Large intestine (tissue), 12 donors: Measurements from ENCODE around the gene SPRED1. TPM values are rescaled to one million over a fixed set of nuclear protein-coding genes. Genes with fewer than 3 reads are reported as not detected.

ENCODE experiments used
- DNase-seq, 2 donors: peaks; one replicate each; pipeline versions ENCODE4 v3.0.0 to v3.0.0-alpha.2; 2013
- H3K27ac ChIP-seq: one replicate; pipeline ENCODE4 v1.5.1; 2013; ENCODE audit warnings: low read length
- H3K27me3 ChIP-seq: 2 replicates; pipeline ENCODE4 v1.6.1; 2013; ENCODE audit warnings: low read length; ENCODE audit not compliant: control insufficient read depth, insufficient read depth
- H3K36me3 ChIP-seq: 2 replicates; pipeline ENCODE4 v1.6.1; 2013; ENCODE audit warnings: low read length; ENCODE audit not compliant: control insufficient read depth, insufficient read depth
- H3K4me1 ChIP-seq: one replicate; pipeline ENCODE4 v1.6.1; 2013; ENCODE audit warnings: low read length; ENCODE audit not compliant: control insufficient read depth, insufficient read depth
- H3K4me3 ChIP-seq: one replicate; pipeline ENCODE4 v1.5.1; 2013; ENCODE audit warnings: low read length
- H3K9me3 ChIP-seq: one replicate; pipeline ENCODE4 v1.6.1; 2013; ENCODE audit warnings: mild to moderate bottlenecking, low read depth, low read length, moderate library complexity; ENCODE audit not compliant: control insufficient read depth
- WGBS: methylation state at CpG from one replicate; pipeline ENCODE4 v1.1.5; 2013; ENCODE audit warnings: low lambda C conversion rate; ENCODE audit not compliant: insufficient coverage; 5-methylcytosine and 5-hydroxymethylcytosine counted together
- long read RNA-seq, 11 donors: transcript quantifications; one replicate each; lab custom pipeline, GENCODE V29; 2026
- polyA plus RNA-seq: library from polyadenylated mRNA; unstranded; fragments of 120-200 nt; gene quantifications from one replicate; pipeline ENCODE4 v1.2.1, GENCODE V29; 2013

Gene SPRED1
- 28.2 TPM for polyA plus RNA-seq
- long read RNA-seq, donor 1, full-length matches to known transcripts, result 6 of 6 reads
- long read RNA-seq, donor 1, partial matches to known transcripts, result 0 of 6 reads
- long read RNA-seq, donor 1, other reads (novel, unspliced or antisense), result 0 of 6 reads
- long read RNA-seq, donor 2, full-length matches to known transcripts, result 12 of 12 reads
- long read RNA-seq, donor 2, partial matches to known transcripts, result 0 of 12 reads
- long read RNA-seq, donor 2, other reads (novel, unspliced or antisense), result 0 of 12 reads
- long read RNA-seq, donor 3, result 0 reads
- long read RNA-seq, donor 4, result 0 reads
- long read RNA-seq, donor 5, full-length matches to known transcripts, result 7 of 7 reads
- long read RNA-seq, donor 5, partial matches to known transcripts, result 0 of 7 reads
- long read RNA-seq, donor 5, other reads (novel, unspliced or antisense), result 0 of 7 reads
- long read RNA-seq, donor 6, full-length matches to known transcripts, result 7 of 7 reads
- long read RNA-seq, donor 6, partial matches to known transcripts, result 0 of 7 reads
- long read RNA-seq, donor 6, other reads (novel, unspliced or antisense), result 0 of 7 reads
- long read RNA-seq, donor 7, full-length matches to known transcripts, result 11 of 11 reads
- long read RNA-seq, donor 7, partial matches to known transcripts, result 0 of 11 reads
- long read RNA-seq, donor 7, other reads (novel, unspliced or antisense), result 0 of 11 reads
- long read RNA-seq, donor 8, full-length matches to known transcripts, result 6 of 6 reads
- long read RNA-seq, donor 8, partial matches to known transcripts, result 0 of 6 reads
- long read RNA-seq, donor 8, other reads (novel, unspliced or antisense), result 0 of 6 reads
- long read RNA-seq, donor 9, full-length matches to known transcripts, result 3 of 3 reads
- long read RNA-seq, donor 9, partial matches to known transcripts, result 0 of 3 reads
- long read RNA-seq, donor 9, other reads (novel, unspliced or antisense), result 0 of 3 reads
- long read RNA-seq, donor 10, full-length matches to known transcripts, result 10 of 10 reads
- long read RNA-seq, donor 10, partial matches to known transcripts, result 0 of 10 reads
- long read RNA-seq, donor 10, other reads (novel, unspliced or antisense), result 0 of 10 reads
- long read RNA-seq, donor 11, full-length matches to known transcripts, result 10 of 10 reads
- long read RNA-seq, donor 11, partial matches to known transcripts, result 0 of 10 reads
- long read RNA-seq, donor 11, other reads (novel, unspliced or antisense), result 0 of 10 reads

DNA sequence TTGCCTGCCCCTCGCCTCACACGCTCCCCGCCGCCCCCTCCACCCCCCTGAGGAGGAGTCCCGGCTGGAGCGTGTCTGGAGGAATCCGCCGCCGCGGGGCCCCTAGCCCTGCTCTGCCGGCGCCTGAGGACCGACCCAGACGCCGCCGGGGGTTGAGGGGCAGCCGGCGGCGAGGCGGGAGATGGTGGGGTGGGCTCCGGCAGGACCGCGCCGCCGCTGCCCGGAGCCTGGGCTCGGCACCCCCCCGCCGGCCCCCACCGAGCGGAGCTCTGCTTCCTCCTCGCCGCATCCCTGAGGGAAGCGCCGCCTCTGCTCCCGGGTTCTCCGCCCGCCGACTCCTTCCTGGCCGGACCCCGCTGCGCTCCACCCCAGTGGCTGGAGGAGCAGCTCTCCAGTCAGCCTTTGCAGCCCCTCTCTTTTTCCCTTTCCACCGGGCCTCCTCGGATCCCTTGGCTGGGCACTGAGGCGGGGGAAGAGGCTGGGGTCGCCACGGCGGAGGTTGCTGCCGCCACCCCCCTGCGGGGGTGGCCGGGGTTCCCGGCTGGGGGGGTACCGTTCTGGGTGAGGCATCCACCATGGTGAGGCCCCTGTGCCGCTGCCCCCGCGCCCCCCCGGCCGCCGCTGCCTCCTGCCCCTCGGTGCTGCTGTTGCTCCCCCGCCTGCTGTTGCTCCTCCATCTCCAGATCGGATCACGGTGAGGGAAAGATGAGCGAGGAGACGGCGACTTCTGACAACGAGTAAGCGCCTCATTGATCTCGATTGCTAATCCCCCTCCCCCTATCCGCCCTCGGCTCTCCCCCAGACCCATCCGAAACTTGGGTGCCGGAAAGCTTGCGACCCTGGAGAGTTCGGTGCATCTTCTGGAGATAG lies at the start of gene SPRED1:
Gene SPRED1 (plus strand): TSS at position 356 of the 870 bp plus-strand sequence. CDS start 350 bp downstream, at position 706.
- no CpG with 5 or more reads among the region's 75 CpGs for WGBS
- Histone ChIP-seq H3K27ac (peak within 1 kb of the TSS; percentile 95), H3K4me3 (peak within 1 kb of the TSS; percentile 93), H3K27me3 (no peaks in the 10 kb centered on the region), H3K36me3 (no peaks in the 10 kb centered on the region), H3K9me3 (no peaks in the 10 kb centered on the region), H3K4me1 (peaks cover 6% of the 10 kb centered on the region)
- DNase-seq, result peak; percentile 51 to 81

DNA sequence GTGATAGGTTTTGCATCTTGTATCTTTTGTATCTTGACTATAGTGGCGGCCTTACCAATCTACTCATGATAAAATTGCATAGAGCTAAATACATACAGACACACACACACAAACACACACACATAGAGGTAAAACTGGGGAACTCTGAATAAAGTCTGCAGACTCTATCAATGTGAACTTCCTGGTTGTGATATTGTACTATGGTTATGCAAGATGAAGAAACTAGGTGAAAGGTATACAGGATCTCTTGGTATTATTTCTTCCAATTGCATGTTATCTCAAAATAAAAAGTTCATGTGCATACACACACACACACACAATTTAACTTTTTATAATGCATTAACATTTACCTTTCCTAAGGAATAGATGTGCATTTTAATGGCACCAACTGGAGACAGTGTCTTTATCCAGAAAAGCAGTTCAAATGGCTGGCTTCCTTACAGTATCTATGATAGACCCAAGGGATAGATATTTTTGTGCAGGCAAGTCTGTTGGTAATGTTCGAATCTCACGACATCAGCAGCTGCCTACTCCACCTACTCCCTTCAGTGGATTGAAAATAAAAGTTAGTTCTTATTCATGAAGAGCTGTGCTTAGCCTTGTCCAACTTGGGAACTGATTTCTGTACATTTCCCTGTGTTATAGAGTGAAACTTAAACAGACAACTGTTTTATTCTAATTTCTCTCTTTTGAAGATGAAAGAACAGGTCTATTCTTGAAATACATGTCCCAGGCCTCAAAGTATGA lies 46.9 kb upstream of the SPRED1 start:
- Histone ChIP-seq H3K4me1 (peaks cover 29% of the 10 kb centered on the region), H3K36me3 (no peaks in the 10 kb centered on the region), H3K4me3 (no peak overlapping the region), H3K9me3 (no peaks in the 10 kb centered on the region), H3K27me3 (no peaks in the 10 kb centered on the region), H3K27ac (peak overlapping the region; percentile 53)
- 80% methylated on average over 1 of the region's 3 CpGs for WGBS
- DNase-seq, result peak; percentile 60 to 78

DNA sequence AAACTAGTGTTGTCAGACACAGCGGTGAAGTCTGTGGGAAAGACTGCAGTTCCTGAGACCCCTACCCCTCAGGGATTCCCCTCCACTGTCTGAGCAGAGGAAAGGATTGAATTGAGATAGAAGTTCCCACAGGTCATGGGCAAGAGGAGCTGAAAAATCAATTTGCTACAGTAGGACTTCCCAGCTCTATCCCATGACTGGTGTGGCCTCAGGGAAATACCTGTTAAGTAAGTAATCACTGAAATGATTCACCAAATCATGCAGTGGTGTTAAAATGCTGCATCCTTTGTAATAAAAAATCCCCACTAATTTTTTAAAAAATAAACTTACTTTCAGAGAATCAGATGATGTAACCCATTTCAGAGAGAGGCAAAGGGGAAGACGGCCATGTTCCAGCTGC lies 45.0 kb upstream of the SPRED1 start:
- WGBS, result no CpG with 5 or more reads among the region's 2 CpGs
- no peaks in the 10 kb centered on the region for H3K36me3 ChIP-seq
- H3K9me3 ChIP-seq, result no peaks in the 10 kb centered on the region
- H3K27me3 ChIP-seq, result no peaks in the 10 kb centered on the region
- no peak for DNase-seq
- no peak overlapping the region for H3K27ac ChIP-seq
- H3K4me1 ChIP-seq, result peaks cover 24% of the 10 kb centered on the region
- no peak overlapping the region for H3K4me3 ChIP-seq

- no peak for DNase-seq
- Histone ChIP-seq H3K36me3 (no peaks in the 10 kb centered on the region), H3K27ac (no peak overlapping the region), H3K4me1 (peaks cover 23% of the 10 kb centered on the region), H3K27me3 (no peaks in the 10 kb centered on the region), H3K4me3 (no peak overlapping the region), H3K9me3 (no peaks in the 10 kb centered on the region)
- WGBS, result no CpG with 5 or more reads among the region's 1 CpG
Measured at GRCh38 chr15:38208206-38208605, 44.4 kb upstream of the SPRED1 start.

GRCh38 chr15:38208779-38209178 lies 43.9 kb upstream of the SPRED1 start:
- Histone ChIP-seq H3K27ac (no peak overlapping the region), H3K36me3 (no peaks in the 10 kb centered on the region), H3K4me3 (no peak overlapping the region), H3K4me1 (peaks cover 29% of the 10 kb centered on the region), H3K9me3 (no peaks in the 10 kb centered on the region), H3K27me3 (no peaks in the 10 kb centered on the region)
- no CpG with 5 or more reads among the region's 2 CpGs for WGBS
- no peak for DNase-seq

GRCh38 chr15:38211249-38211648 lies 41.4 kb upstream of the SPRED1 start:
- Histone ChIP-seq H3K4me1 (peaks cover 36% of the 10 kb centered on the region), H3K36me3 (no peaks in the 10 kb centered on the region), H3K9me3 (no peaks in the 10 kb centered on the region), H3K27ac (no peak overlapping the region), H3K4me3 (no peak overlapping the region), H3K27me3 (no peaks in the 10 kb centered on the region)
- no peak for DNase-seq

DNA sequence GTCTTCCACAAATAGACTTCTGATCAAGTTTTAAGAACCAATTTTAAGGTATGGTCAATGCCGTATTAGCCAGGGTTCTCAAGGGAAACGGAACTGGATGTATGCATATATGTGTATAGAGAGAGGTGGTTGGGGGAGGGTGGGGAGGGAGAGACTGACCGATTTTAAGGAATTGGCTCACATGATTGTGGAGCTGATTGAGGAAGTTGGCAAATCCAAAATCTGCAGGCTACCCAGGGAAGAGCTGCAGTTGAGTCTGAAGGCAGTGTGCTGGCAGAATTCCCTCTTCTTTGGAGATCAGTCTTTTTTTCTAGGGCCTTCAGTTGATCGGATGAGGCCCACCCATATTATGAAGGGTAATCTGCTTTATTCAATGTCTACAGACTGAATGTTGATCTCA lies 40.8 kb upstream of the SPRED1 start:
- no peak for DNase-seq
- H3K36me3 ChIP-seq, result no peaks in the 10 kb centered on the region
- H3K9me3 ChIP-seq, result no peaks in the 10 kb centered on the region
- H3K27ac ChIP-seq, result peak overlapping the region; percentile 78
- WGBS, result 100% methylated on average over 1 of the region's 4 CpGs
- H3K4me1 ChIP-seq, result peaks cover 38% of the 10 kb centered on the region
- no peaks in the 10 kb centered on the region for H3K27me3 ChIP-seq
- no peak overlapping the region for H3K4me3 ChIP-seq

GRCh38 chr15:38212729-38213351 lies 39.8 kb upstream of the SPRED1 start:
- DNase-seq, result peak in 1 of 2 donors; percentile 68
- WGBS, result 100% methylated on average over 1 of the region's 3 CpGs

GRCh38 chr15:38213356-38213755 lies 39.3 kb upstream of the SPRED1 start:
- peak in 1 of 2 donors; percentile 80 for DNase-seq
- H3K4me1 ChIP-seq, result peaks cover 50% of the 10 kb centered on the region
- no peaks in the 10 kb centered on the region for H3K9me3 ChIP-seq
- no CpG with 5 or more reads among the region's 2 CpGs for WGBS
- no peak overlapping the region for H3K4me3 ChIP-seq
- no peaks in the 10 kb centered on the region for H3K36me3 ChIP-seq
- peak overlapping the region; percentile 78 for H3K27ac ChIP-seq
- H3K27me3 ChIP-seq, result no peaks in the 10 kb centered on the region

More at GRCh38 chr15:38212729-38213351, 39.8 kb upstream of the SPRED1 start:
- Histone ChIP-seq H3K36me3 (no peaks in the 10 kb centered on the region), H3K27me3 (no peaks in the 10 kb centered on the region), H3K4me3 (no peak overlapping the region), H3K9me3 (no peaks in the 10 kb centered on the region), H3K27ac (peak overlapping the region; percentile 78), H3K4me1 (peaks cover 45% of the 10 kb centered on the region)
